Endothelial cell of umbilical vein (primary cell): Measurements from ENCODE around the gene ZBTB20.

ENCODE experiments used
- MYC ChIP-seq: IDR thresholded peaks from one replicate; pipeline ENCODE4 v1.6.1; 2011; ENCODE audit warnings: mild to moderate bottlenecking, low read depth, low read length
- POLR2A ChIP-seq: IDR thresholded peaks from 2 replicates; pipeline ENCODE4 v1.6.1; 2012; ENCODE audit warnings: low read depth, mild to moderate bottlenecking, control low read depth, low read length
- TF ChIP-seq, protein P1 (sequence below), 2 donors: IDR thresholded peaks; 1 replicate in 1 of 2; 2 replicates in 1 of 2; pipeline ENCODE4 v1.5.1; 2011; ENCODE audit warnings: low read length in 2 of 2, mild to moderate bottlenecking in 2 of 2, moderate library complexity in 2 of 2, control low read depth in 1 of 2, inconsistent platforms in 1 of 2, low read depth in 1 of 2; ENCODE audit not compliant: insufficient read depth in 1 of 2; ENCODE audit errors: extremely low read depth in 1 of 2

GRCh38 chr3:114502204-114502603, 644.9 kb downstream of the ZBTB20 start:
- TF ChIP-seq, protein P1, sequence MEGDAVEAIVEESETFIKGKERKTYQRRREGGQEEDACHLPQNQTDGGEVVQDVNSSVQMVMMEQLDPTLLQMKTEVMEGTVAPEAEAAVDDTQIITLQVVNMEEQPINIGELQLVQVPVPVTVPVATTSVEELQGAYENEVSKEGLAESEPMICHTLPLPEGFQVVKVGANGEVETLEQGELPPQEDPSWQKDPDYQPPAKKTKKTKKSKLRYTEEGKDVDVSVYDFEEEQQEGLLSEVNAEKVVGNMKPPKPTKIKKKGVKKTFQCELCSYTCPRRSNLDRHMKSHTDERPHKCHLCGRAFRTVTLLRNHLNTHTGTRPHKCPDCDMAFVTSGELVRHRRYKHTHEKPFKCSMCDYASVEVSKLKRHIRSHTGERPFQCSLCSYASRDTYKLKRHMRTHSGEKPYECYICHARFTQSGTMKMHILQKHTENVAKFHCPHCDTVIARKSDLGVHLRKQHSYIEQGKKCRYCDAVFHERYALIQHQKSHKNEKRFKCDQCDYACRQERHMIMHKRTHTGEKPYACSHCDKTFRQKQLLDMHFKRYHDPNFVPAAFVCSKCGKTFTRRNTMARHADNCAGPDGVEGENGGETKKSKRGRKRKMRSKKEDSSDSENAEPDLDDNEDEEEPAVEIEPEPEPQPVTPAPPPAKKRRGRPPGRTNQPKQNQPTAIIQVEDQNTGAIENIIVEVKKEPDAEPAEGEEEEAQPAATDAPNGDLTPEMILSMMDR (IDR thresholded peaks at IDR 0.05; ENCODE audit: extremely low read depth in 1 of 2, insufficient read depth in 1 of 2, low read depth in 1 of 2, low read length in 2 of 2), result no peak
- no peak for TF ChIP-seq MYC
- no peak for TF ChIP-seq POLR2A
